ENCODE data around the gene SMAD3.

DNA sequence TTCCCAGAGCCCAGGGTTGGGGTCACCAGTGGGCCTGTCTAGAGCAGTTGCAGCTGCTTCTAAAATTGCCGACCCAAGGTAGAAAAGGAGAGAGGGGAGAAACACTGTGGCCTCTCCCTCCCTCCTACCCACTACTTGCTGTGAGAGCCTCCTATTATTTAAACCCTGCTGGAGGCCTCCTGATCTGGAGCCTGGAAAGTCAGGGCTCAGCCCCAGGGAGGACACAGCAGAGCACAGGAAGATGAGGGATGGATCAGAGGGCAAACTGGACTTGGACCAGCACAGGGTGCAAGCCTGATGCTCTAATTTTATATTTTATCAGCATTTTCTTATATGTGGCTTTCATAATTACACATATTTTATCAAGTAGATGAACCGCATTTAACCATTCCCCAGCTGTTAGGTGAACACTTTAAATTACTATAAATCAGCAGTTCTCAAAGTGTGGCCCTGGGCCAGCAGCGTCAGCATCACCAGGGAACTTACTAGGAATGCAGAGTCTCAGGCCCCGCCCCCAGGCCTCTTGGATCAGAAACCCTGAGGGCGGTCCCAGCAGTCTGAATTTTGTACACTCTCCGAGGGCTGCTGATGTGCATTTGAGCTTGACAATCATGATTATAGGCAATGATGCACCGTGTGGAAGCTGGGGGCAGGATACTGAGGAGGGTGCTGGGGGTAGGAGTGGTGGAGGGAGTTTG is 26.7 kb downstream of the SMAD3 start:
- no peak for TF ChIP-seq CTCF (IDR thresholded peaks at IDR 0.05)
- no peak for TF ChIP-seq POLR2A (IDR thresholded peaks at IDR 0.05)
